Suprapubic skin (tissue), 4 donors: ENCODE measurements around the gene SBNO2. TPM values are rescaled to one million over a fixed set of nuclear protein-coding genes. Genes with fewer than 3 reads are reported as not detected.

Source experiments
- DNase-seq, 2 donors: peaks; one replicate each; pipeline ENCODE4 v3.0.0-alpha.2; 2019; ENCODE audit warnings: low spot score in 2 of 2
- H3K27ac ChIP-seq: fragments of 200-600 bp; sonication (generic); one replicate; pipeline ENCODE4 v1.5.1; 2019
- H3K27me3 ChIP-seq: fragments of 200-600 bp; sonication (generic); one replicate; pipeline ENCODE4 v1.5.1; 2019
- H3K36me3 ChIP-seq: fragments of 200-600 bp; sonication (generic); one replicate; pipeline ENCODE4 v1.5.1; 2019
- H3K4me1 ChIP-seq: fragments of 200-600 bp; sonication (generic); one replicate; pipeline ENCODE4 v1.5.1; 2019
- H3K4me3 ChIP-seq: fragments of 200-600 bp; sonication (generic); one replicate; pipeline ENCODE4 v1.5.1; 2019; ENCODE audit warnings: mild to moderate bottlenecking
- H3K9me3 ChIP-seq: fragments of 200-600 bp; sonication (generic); one replicate; pipeline ENCODE4 v1.5.1; 2019
- CTCF ChIP-seq, 2 donors: fragments of 200-600 bp in 1 of 2; fragments of 450-650 bp in 1 of 2; sonication (generic) in 1 of 2; IDR thresholded peaks; one replicate each; pipeline ENCODE4 v1.5.1; 2016 to 2019; ENCODE audit warnings: antibody characterized with exemption in 2 of 2, mild to moderate bottlenecking in 1 of 2, moderate library complexity in 1 of 2
- EP300 ChIP-seq: sonication (generic); formaldehyde crosslinking; IDR thresholded peaks from one replicate; pipeline ENCODE4 v1.6.1; 2017; ENCODE audit warnings: antibody characterized with exemption
- POLR2A ChIP-seq, 2 donors: fragments of 450-650 bp; IDR thresholded peaks; one replicate each; pipeline ENCODE4 v1.6.1; 2017; ENCODE audit warnings: antibody characterized with exemption in 2 of 2, mild to moderate bottlenecking in 2 of 2, moderate library complexity in 2 of 2
- POLR2AphosphoS5 ChIP-seq, 3 donors: sonication (generic); formaldehyde crosslinking; IDR thresholded peaks; one replicate each; pipeline ENCODE4 v1.6.1; 2017; ENCODE audit warnings: antibody characterized with exemption in 3 of 3
- WGBS: methylation state at CpG from one replicate; pipeline ENCODE4 v1.1.5; 2018; 5-methylcytosine and 5-hydroxymethylcytosine counted together
- total RNA-seq, 4 donors: library from RNA; depleted of rRNA; stranded (reverse); fragments of >200 nt; gene quantifications; one replicate each; pipeline ENCODE4 v1.1.0, GENCODE V29; 2016

SBNO2 gene
- total RNA-seq, 4 donors from 2014 or later = 36.7 to 58.9 (median 45.5) TPM

GRCh38 chr19:1062387-1063029, 111.6 kb downstream of the SBNO2 start:
- no peak for DNase-seq
- peaks cover 32% of the 10 kb centered on the region for H3K4me1 ChIP-seq
- no peaks in the 10 kb centered on the region for H3K9me3 ChIP-seq
- H3K27ac ChIP-seq = no peak overlapping the region
- H3K27me3 ChIP-seq = peaks cover 13% of the 10 kb centered on the region
- TF ChIP-seq EP300 = no peak
- no peak for TF ChIP-seq POLR2AphosphoS5 (IDR thresholded peaks at IDR 0.05)
- no peak for TF ChIP-seq CTCF (IDR thresholded peaks at IDR 0.05)
- no peak for TF ChIP-seq POLR2A (IDR thresholded peaks at IDR 0.05)
- WGBS = 82% methylated on average over 17 of the region's 17 CpGs
- peaks cover 11% of the 10 kb centered on the region for H3K36me3 ChIP-seq
- no peak overlapping the region for H3K4me3 ChIP-seq

- 81% methylated on average over 9 of the region's 20 CpGs for WGBS
- DNase-seq = no peak
- TF ChIP-seq CTCF (IDR thresholded peaks at IDR 0.05) = no peak
- TF ChIP-seq EP300 = no peak
- H3K27me3 ChIP-seq = peaks cover 8% of the 10 kb centered on the region
- peaks cover 5% of the 10 kb centered on the region for H3K9me3 ChIP-seq
- H3K27ac ChIP-seq = no peak overlapping the region
- H3K4me3 ChIP-seq = no peak overlapping the region
- peaks cover 15% of the 10 kb centered on the region for H3K36me3 ChIP-seq
- H3K4me1 ChIP-seq = peaks cover 27% of the 10 kb centered on the region
Measured at GRCh38 chr19:1061987-1062386, 112.1 kb downstream of the SBNO2 start.

GRCh38 chr19:1060689-1061088, 113.4 kb downstream of the SBNO2 start:
- peaks cover 12% of the 10 kb centered on the region for H3K9me3 ChIP-seq
- H3K27me3 ChIP-seq = no peaks in the 10 kb centered on the region
- no peak overlapping the region for H3K4me3 ChIP-seq
- peaks cover 14% of the 10 kb centered on the region for H3K4me1 ChIP-seq
- H3K36me3 ChIP-seq = peaks cover 28% of the 10 kb centered on the region
- TF ChIP-seq CTCF (IDR thresholded peaks at IDR 0.05) = no peak
- WGBS = 86% methylated on average over 5 of the region's 5 CpGs
- no peak for DNase-seq
- H3K27ac ChIP-seq = no peak overlapping the region

- Histone ChIP-seq H3K9me3 (peaks cover 13% of the 10 kb centered on the region), H3K27ac (no peak overlapping the region)
- WGBS = 86% methylated on average over 4 of the region's 5 CpGs
Measured at GRCh38 chr19:1058112-1058511, 116.0 kb downstream of the SBNO2 start.

More at GRCh38 chr19:1058112-1058511, 116.0 kb downstream of the SBNO2 start:
- H3K36me3 ChIP-seq = peaks cover 39% of the 10 kb centered on the region
- no peak overlapping the region for H3K4me3 ChIP-seq
- TF ChIP-seq POLR2A (IDR thresholded peaks at IDR 0.05) (no peak), POLR2AphosphoS5 (IDR thresholded peaks at IDR 0.05) (no peak), CTCF (IDR thresholded peaks at IDR 0.05) (no peak), EP300 (no peak)
- no peaks in the 10 kb centered on the region for H3K27me3 ChIP-seq
- no peaks in the 10 kb centered on the region for H3K4me1 ChIP-seq
- DNase-seq = no peak

Other genes starting within 250 kb of the SBNO2 start
- gene ARID3A, start 248.2 kb downstream of the SBNO2 start, total RNA-seq = 1 to 10 TPM; 4.7 to 7.5 (median 6.1) TPM
- 10 to 100 TPM; 25.0 to 52.6 (median 42.2) TPM for gene WDR18, start 189.9 kb downstream of the SBNO2 start, total RNA-seq
- gene GRIN3B, start 173.8 kb downstream of the SBNO2 start, total RNA-seq = 1 to 10 TPM in 1 of 4 donors, under 1 TPM in 1, not detected in 2; 0.13 to 1.1 TPM
- 100 to 1,000 TPM; 165 to 349 (median 243) TPM for gene TMEM259, start 153.1 kb downstream of the SBNO2 start, total RNA-seq
- gene RNU6-2, start 152.7 kb downstream of the SBNO2 start, total RNA-seq = not detected
- gene CNN2, start 147.7 kb downstream of the SBNO2 start, total RNA-seq = 10 to 100 TPM; 44.0 to 75.1 (median 68.4) TPM
- gene ABCA7, start 134.2 kb downstream of the SBNO2 start, total RNA-seq = 10 to 100 TPM; 29.8 to 97.6 (median 47.5) TPM
- 10 to 100 TPM; 11.5 to 13.4 (median 12.6) TPM for gene ARHGAP45, start 107.1 kb downstream of the SBNO2 start, total RNA-seq
- gene POLR2E, start 78.9 kb downstream of the SBNO2 start, total RNA-seq = 100 to 1,000 TPM in 3 of 4 donors, 10 to 100 TPM in 1; 84.1 to 142 (median 111) TPM
- gene GPX4, start 70.3 kb downstream of the SBNO2 start, total RNA-seq = 100 to 1,000 TPM; 267 to 359 (median 344) TPM
- gene STK11, start 31.5 kb upstream of the SBNO2 start, total RNA-seq = 10 to 100 TPM; 62.5 to 76.9 (median 66.4) TPM
- gene CBARP, start 63.7 kb upstream of the SBNO2 start, total RNA-seq = 1 to 10 TPM; 2.9 to 8.6 (median 5.1) TPM
- 100 to 1,000 TPM; 102 to 205 (median 137) TPM for gene ATP5F1D, start 67.5 kb upstream of the SBNO2 start, total RNA-seq
- gene MIDN, start 74.3 kb upstream of the SBNO2 start, total RNA-seq = 100 to 1,000 TPM in 2 of 4 donors, 10 to 100 TPM in 2; 89.0 to 153 (median 105) TPM
- gene CIRBP, start 95.1 kb upstream of the SBNO2 start, total RNA-seq = 100 to 1,000 TPM; 338 to 672 (median 451) TPM
- gene FAM174C, start 101.3 kb upstream of the SBNO2 start, total RNA-seq = 10 to 100 TPM; 44.3 to 72.5 (median 58.2) TPM
- gene EFNA2, start 111.6 kb upstream of the SBNO2 start, total RNA-seq = not detected
- 100 to 1,000 TPM in 2 of 4 donors, 10 to 100 TPM in 2; 66.8 to 154 (median 97.5) TPM for gene NDUFS7, start 209.6 kb upstream of the SBNO2 start, total RNA-seq
- gene GAMT, start 227.3 kb upstream of the SBNO2 start, total RNA-seq = 10 to 100 TPM; 27.8 to 40.3 (median 34.0) TPM
- 10 to 100 TPM; 41.5 to 75.4 (median 49.2) TPM for gene DAZAP1, start 233.3 kb upstream of the SBNO2 start, total RNA-seq